PFSK-1 (cell line): ENCODE data around the gene STKLD1.

ENCODE experiments used
- FOXP2 ChIP-seq: optimal IDR thresholded peaks from 2 replicates; pipeline ENCODE3; 2011; ENCODE audit warnings: borderline replicate concordance, control low read depth, inconsistent platforms; ENCODE audit not compliant: insufficient read depth; ENCODE audit errors: extremely low read length, extremely low read depth
- POLR2AphosphoS5 ChIP-seq: IDR thresholded peaks from 2 replicates; pipeline ENCODE4 v1.6.1; 2012; ENCODE audit warnings: low read depth, mild to moderate bottlenecking, control low read depth, low read length, moderate library complexity
- REST ChIP-seq, 2 experiments: IDR thresholded peaks; 2 replicates each; pipeline versions ENCODE4 v1.6.1 to v1.8.0; 2011 to 2012; ENCODE audit warnings: low read depth in 2 of 2, low read length in 2 of 2, control low read depth in 1 of 2, inconsistent platforms in 1 of 2, mild to moderate bottlenecking in 1 of 2, moderate library complexity in 1 of 2; ENCODE audit not compliant: insufficient read depth in 1 of 2
- SIN3A ChIP-seq: IDR thresholded peaks from 2 replicates; pipeline ENCODE4 v1.6.1; 2012; ENCODE audit warnings: mild to moderate bottlenecking, low read length, moderate library complexity, borderline replicate concordance; ENCODE audit not compliant: insufficient read depth
- TAF1 ChIP-seq: IDR thresholded peaks from 2 replicates; pipeline ENCODE4 v1.6.1; 2012; ENCODE audit warnings: low read length, control low read depth, borderline replicate concordance; ENCODE audit not compliant: insufficient read depth

GRCh38 chr9:133368249-133368881 is 7.8 kb upstream of the STKLD1 start:
- TF ChIP-seq POLR2AphosphoS5, result no peak
- TF ChIP-seq TAF1, result no peak
- TF ChIP-seq FOXP2, result no peak
- no peak for TF ChIP-seq SIN3A
- no peak for TF ChIP-seq REST (IDR thresholded peaks at IDR 0.05; ENCODE audit: insufficient read depth in 1 of 2, low read depth in 2 of 2, low read length in 2 of 2)
